CD4-positive, alpha-beta memory T cell (primary cell): Measurements from ENCODE around the gene ZBTB3. TPM values are rescaled to one million over a fixed set of nuclear protein-coding genes. Genes with fewer than 3 reads are reported as not detected.

Source experiments
- CTCF ChIA-PET: fragments of 350-600 bp; sonication (Branson Sonifier 250); formaldehyde crosslinking; loops from one replicate; lab custom pipeline; 2021; ENCODE audit warnings: inconsistent platforms; ENCODE audit not compliant: partially characterized antibody; lab: Charles Lee
- POLR2A ChIA-PET: fragments of 350-600 bp; sonication (Branson Sonifier 250); formaldehyde crosslinking; loops from one replicate; lab custom pipeline; 2021; ENCODE audit not compliant: partially characterized antibody; lab: Charles Lee
- DNase-seq, 5 donors: peaks; one replicate each; pipeline versions ENCODE4 v3.0.0 to v3.0.0-alpha.2; 2020 to 2022; ENCODE audit warnings: mixed read lengths in 1 of 5
- H3K27ac ChIP-seq: one replicate; pipeline ENCODE4 v1.7.0; 2013; ENCODE audit warnings: low read depth, low read length
- H3K27me3 ChIP-seq: 2 replicates; pipeline ENCODE4 v1.7.0; 2013; ENCODE audit warnings: mild to moderate bottlenecking, low read length, moderate library complexity; ENCODE audit not compliant: insufficient read depth
- H3K36me3 ChIP-seq: 2 replicates; pipeline ENCODE4 v1.7.0; 2013; ENCODE audit warnings: mild to moderate bottlenecking, low read length, moderate library complexity; ENCODE audit not compliant: insufficient read depth
- H3K4me1 ChIP-seq: 2 replicates; pipeline ENCODE4 v1.7.0; 2013; ENCODE audit warnings: mild to moderate bottlenecking, low read length, moderate library complexity; ENCODE audit not compliant: insufficient read depth
- H3K4me3 ChIP-seq, 2 donors: one replicate each; pipeline ENCODE4 v1.7.0; 2013; ENCODE audit warnings: low read length in 2 of 2, mild to moderate bottlenecking in 1 of 2
- H3K9me3 ChIP-seq, 2 donors: one replicate each; pipeline ENCODE4 v1.7.0; 2013; ENCODE audit warnings: low read length in 2 of 2, control low read depth in 1 of 2; ENCODE audit not compliant: control insufficient read depth in 1 of 2
- H3K27ac Mint-ChIP-seq, 7 donors: one replicate each; pipeline ENCODE4 v1.8.0; 2020 to 2021; ENCODE audit warnings: mixed read lengths in 7 of 7, mild to moderate bottlenecking in 6 of 7, inconsistent platforms in 3 of 7, moderate library complexity in 3 of 7
- H3K27me3 Mint-ChIP-seq, 2 donors: one replicate each; pipeline ENCODE4 v1.8.0; 2020 to 2021; ENCODE audit warnings: mixed read lengths in 2 of 2
- H3K36me3 Mint-ChIP-seq, 2 donors: one replicate each; pipeline ENCODE4 v1.8.0; 2020 to 2021; ENCODE audit warnings: mixed read lengths in 2 of 2, inconsistent platforms in 1 of 2, mild to moderate bottlenecking in 1 of 2
- H3K4me1 Mint-ChIP-seq, 4 donors: one replicate each; pipeline ENCODE4 v1.8.0; 2020 to 2021; ENCODE audit warnings: mixed read lengths in 4 of 4, mild to moderate bottlenecking in 1 of 4
- H3K4me3 Mint-ChIP-seq, 8 donors: one replicate each; pipeline ENCODE4 v1.8.0; 2020 to 2021; ENCODE audit warnings: mixed read lengths in 8 of 8, mild to moderate bottlenecking in 7 of 8, moderate library complexity in 6 of 8, inconsistent platforms in 3 of 8
- H3K9me3 Mint-ChIP-seq, 8 donors: one replicate each; pipeline ENCODE4 v1.8.0; 2020 to 2021; ENCODE audit warnings: mixed read lengths in 8 of 8, mild to moderate bottlenecking in 5 of 8, inconsistent platforms in 3 of 8, moderate library complexity in 1 of 8
- intact Hi-C: fragments of 100-400 bp; cut with micrococcal nuclease; formaldehyde crosslinking; loops from one replicate; pipeline ENCODE4 v1.15.1; 2023
- polyA plus RNA-seq, 2 donors: library from polyadenylated mRNA; unstranded; fragments of 300-500 nt; fragmentation: Illumina TruSeq; gene quantifications; one replicate each; pipeline ENCODE4 v1.2.3, GENCODE V29; 2021
- total RNA-seq, 2 experiments: library from RNA; stranded (reverse); gene quantifications; one replicate each; pipeline ENCODE4 v1.2.3, GENCODE V29; 2021

Gene ZBTB3
- total and polyA plus RNA-seq, 4 experiments from 2014 or later = 6.0 to 27.9 (median 17.9) TPM

DNA sequence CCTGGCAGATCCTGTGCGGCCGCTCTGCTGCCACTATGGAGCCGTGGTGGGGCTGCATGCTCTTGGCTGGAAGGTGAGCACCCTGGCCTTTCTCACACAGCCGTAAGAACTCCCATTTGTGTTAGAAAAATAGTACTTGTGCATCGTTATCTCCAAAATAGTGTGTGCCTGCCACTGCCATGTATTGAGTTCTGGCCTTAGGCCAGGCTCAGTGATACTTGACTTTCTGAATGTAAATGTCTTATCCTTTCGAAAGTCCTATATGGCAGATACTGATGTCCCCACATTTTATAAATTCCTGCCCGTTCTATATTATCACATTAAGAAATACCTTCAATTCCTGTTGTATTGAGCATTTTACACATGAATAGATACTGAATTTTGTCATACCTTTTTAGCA lies 28.8 kb upstream of the ZBTB3 start:
- Mint-ChIP-seq H3K27me3 (no peaks in the 10 kb centered on the region), H3K9me3 (peaks cover 0 to 1% (median 0%) of the 10 kb centered on the region in 8 donors), H3K36me3 (peaks cover 0 to 24% of the 10 kb centered on the region in 2 donors), H3K27ac (peak overlapping the region in 2 of 7 donors; percentile 27 to 31), H3K4me1 (peaks cover 9 to 17% (median 14%) of the 10 kb centered on the region in 4 donors), H3K4me3 (no peak overlapping the region)
- peaks cover 10% of the 10 kb centered on the region for H3K4me1 ChIP-seq
- DNase-seq = no peak
- POLR2A ChIA-PET = no interaction called here
- CTCF ChIA-PET = no interaction called here
- H3K4me3 ChIP-seq = no peak overlapping the region
- no peak overlapping the region for H3K27ac ChIP-seq
- intact Hi-C loops = no loop called here
- H3K27me3 ChIP-seq = no peaks in the 10 kb centered on the region
- H3K36me3 ChIP-seq = no peaks in the 10 kb centered on the region
- no peaks in the 10 kb centered on the region for H3K9me3 ChIP-seq

DNA sequence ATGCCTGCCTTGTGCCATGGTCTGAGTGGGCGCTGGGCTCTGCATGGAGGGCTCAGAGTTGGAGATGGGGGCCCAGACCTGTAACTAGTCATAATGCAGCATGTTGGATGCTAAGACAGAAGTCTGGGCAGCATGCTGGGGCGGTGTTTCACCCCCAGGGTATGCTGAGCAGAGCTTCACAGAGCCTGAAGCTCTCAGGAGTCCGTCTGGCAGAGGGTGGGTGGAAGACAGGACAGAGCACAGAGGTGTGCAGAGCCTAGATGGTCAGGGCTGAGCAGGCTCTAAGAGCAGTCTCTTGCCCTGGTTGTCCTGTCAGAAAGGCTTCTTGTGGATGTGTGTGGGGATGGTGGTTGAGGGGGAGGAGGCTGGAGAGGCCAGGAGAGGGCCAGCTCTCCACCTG lies 24.5 kb upstream of the ZBTB3 start:
- Histone ChIP-seq H3K36me3 (no peaks in the 10 kb centered on the region), H3K27me3 (no peaks in the 10 kb centered on the region), H3K9me3 (no peaks in the 10 kb centered on the region), H3K4me1 (no peaks in the 10 kb centered on the region), H3K4me3 (no peak overlapping the region), H3K27ac (no peak overlapping the region)
- POLR2A ChIA-PET = interaction anchor here (0.5 to 1.2 kb wide), 3 partner anchors 19 to 114 kb away, joined by 3 read pairs; partner anchors contain the start of genes C11orf98 and CSKMT
- Mint-ChIP-seq H3K27ac (peak overlapping the region in 3 of 7 donors; percentile 57 to 81 (median 76)), H3K27me3 (no peaks in the 10 kb centered on the region), H3K36me3 (peaks cover 10 to 28% of the 10 kb centered on the region in 2 donors), H3K4me3 (no peak overlapping the region), H3K9me3 (peaks cover 0 to 2% (median 0%) of the 10 kb centered on the region in 8 donors), H3K4me1 (peaks cover 5 to 10% (median 8%) of the 10 kb centered on the region in 4 donors)
- CTCF ChIA-PET = no interaction called here
- DNase-seq = no peak
- intact Hi-C loops = no loop called here

DNA sequence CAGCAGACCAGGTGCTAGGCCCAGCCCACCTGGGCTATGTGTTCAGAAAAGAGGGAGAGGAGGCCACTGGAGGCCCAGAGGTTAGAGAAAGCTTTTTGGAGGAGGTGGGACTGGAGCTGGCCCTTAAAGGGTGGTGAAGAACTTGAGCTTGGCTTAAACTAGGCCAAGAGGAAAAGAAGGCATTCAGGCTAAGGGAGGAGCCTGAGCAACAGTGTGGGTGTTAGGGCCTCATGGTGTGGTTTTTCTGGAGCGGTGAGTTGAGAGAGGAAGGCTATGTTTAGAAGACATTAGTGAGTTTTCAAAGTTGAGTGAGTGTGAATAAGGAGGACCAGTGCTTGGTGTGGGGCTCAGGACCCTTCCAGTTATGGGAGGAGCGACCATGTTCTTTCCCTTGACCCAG lies 23.4 kb upstream of the ZBTB3 start:
- intact Hi-C loops = no loop called here
- peaks cover 0 to 1% (median 0%) of the 10 kb centered on the region in 8 donors for H3K9me3 Mint-ChIP-seq
- Histone ChIP-seq H3K36me3 (no peaks in the 10 kb centered on the region), H3K27ac (peak overlapping the region; percentile 0), H3K4me1 (peaks cover 2% of the 10 kb centered on the region), H3K27me3 (no peaks in the 10 kb centered on the region), H3K9me3 (no peaks in the 10 kb centered on the region), H3K4me3 (no peak overlapping the region)
- peaks cover 5 to 10% (median 8%) of the 10 kb centered on the region in 4 donors for H3K4me1 Mint-ChIP-seq
- ChIA-PET POLR2A (interaction anchor here (1.6 to 3.3 kb wide), 2 partner anchors 9 to 112 kb away, joined by 4 to 20 read pairs; partner anchors contain the start of genes C11orf98, CSKMT and TMEM179B), CTCF (interaction anchor here (0.8 to 3.6 kb wide), 4 partner anchors 9 to 86 kb away, joined by 3 to 30 read pairs (median 3); partner anchors contain the start of gene TMEM179B)
- H3K36me3 Mint-ChIP-seq = peaks cover 10 to 23% of the 10 kb centered on the region in 2 donors
- H3K27ac Mint-ChIP-seq = peak overlapping the region in 6 of 7 donors; percentile 18 to 88 (median 78)
- no peaks in the 10 kb centered on the region for H3K27me3 Mint-ChIP-seq
- DNase-seq = no peak
- peak overlapping the region in 1 of 8 donors; percentile 15 for H3K4me3 Mint-ChIP-seq

DNA sequence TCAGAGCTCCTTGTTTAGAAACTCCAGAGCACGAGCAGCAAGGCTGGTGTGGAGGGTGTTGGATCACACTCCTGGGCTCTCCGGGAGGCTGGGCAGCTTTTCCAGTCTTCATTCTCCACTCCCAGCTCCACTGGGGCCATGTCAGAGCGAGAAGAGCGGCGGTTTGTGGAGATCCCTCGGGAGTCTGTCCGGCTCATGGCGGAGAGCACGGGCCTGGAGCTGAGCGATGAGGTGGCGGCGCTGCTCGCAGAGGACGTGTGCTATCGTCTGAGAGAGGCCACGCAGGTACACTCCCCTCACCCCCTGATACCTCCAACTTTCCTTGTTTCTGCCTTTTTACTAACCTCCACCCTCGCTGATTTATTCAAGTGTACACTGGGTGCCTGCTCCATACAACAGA lies 21.7 kb upstream of the ZBTB3 start:
- H3K4me1 ChIP-seq = peaks cover 14% of the 10 kb centered on the region
- no peaks in the 10 kb centered on the region for H3K9me3 ChIP-seq
- H3K36me3 ChIP-seq = no peaks in the 10 kb centered on the region
- no peak for DNase-seq
- H3K4me3 Mint-ChIP-seq = no peak overlapping the region
- no peaks in the 10 kb centered on the region for H3K27me3 ChIP-seq
- H3K27ac Mint-ChIP-seq = peak overlapping the region in 2 of 7 donors; percentile 59 to 60
- H3K27ac ChIP-seq = no peak overlapping the region
- peaks cover 0 to 1% (median 0%) of the 10 kb centered on the region in 8 donors for H3K9me3 Mint-ChIP-seq
- ChIA-PET CTCF (interaction anchor here (0.8 to 3.6 kb wide), 4 partner anchors 11 to 86 kb away, joined by 3 to 30 read pairs (median 4); partner anchors contain the start of genes POLR2G and TMEM179B), POLR2A (interaction anchor here (0.6 to 3.3 kb wide), 6 partner anchors 11 to 64 kb away, joined by 3 to 20 read pairs (median 4); partner anchors contain the start of genes POLR2G, TMEM179B and ZBTB3)
- peaks cover 11 to 26% (median 19%) of the 10 kb centered on the region in 4 donors for H3K4me1 Mint-ChIP-seq
- H3K27me3 Mint-ChIP-seq = no peaks in the 10 kb centered on the region
- peaks cover 10 to 30% of the 10 kb centered on the region in 2 donors for H3K36me3 Mint-ChIP-seq
- intact Hi-C loops = no loop called here
- no peak overlapping the region for H3K4me3 ChIP-seq

DNA sequence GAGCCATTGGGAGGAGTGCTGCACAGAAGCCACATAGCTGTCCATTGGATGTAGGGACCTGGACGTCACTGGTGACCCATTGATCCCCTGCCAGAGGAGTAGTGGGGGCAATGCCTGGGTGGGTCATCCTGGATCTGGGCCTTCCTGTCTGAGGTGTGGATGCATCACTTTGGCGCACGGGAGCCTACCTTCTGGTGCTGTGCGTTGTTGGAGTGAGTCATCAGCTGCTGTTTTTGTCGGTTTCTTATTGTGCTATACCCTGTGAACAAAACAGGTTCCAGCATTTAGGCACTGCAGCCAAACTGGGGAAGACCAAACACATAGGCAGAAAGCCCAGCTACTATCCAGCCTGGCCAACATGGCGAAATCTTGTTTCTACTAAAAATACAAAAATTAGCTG lies 20.4 kb upstream of the ZBTB3 start:
- H3K36me3 Mint-ChIP-seq = peaks cover 10 to 35% of the 10 kb centered on the region in 2 donors
- DNase-seq = no peak
- H3K27me3 Mint-ChIP-seq = no peaks in the 10 kb centered on the region
- H3K9me3 Mint-ChIP-seq = peaks cover 0 to 1% (median 0%) of the 10 kb centered on the region in 8 donors
- no peak overlapping the region for H3K4me3 Mint-ChIP-seq
- H3K27me3 ChIP-seq = no peaks in the 10 kb centered on the region
- no peaks in the 10 kb centered on the region for H3K9me3 ChIP-seq
- H3K4me1 Mint-ChIP-seq = peaks cover 17 to 38% (median 27%) of the 10 kb centered on the region in 4 donors
- no peak overlapping the region for H3K27ac Mint-ChIP-seq
- peaks cover 24% of the 10 kb centered on the region for H3K4me1 ChIP-seq
- ChIA-PET POLR2A (interaction anchor here (0.6 to 5.5 kb wide), 8 partner anchors 10 to 67 kb away, joined by 3 to 52 read pairs (median 4); partner anchors contain the start of genes HNRNPUL2, NXF1, TMEM179B and TTC9C), CTCF (interaction anchor here (0.7 to 3.6 kb wide), 6 partner anchors 11 to 230 kb away, joined by 3 to 30 read pairs (median 3); partner anchors contain the start of genes POLR2G and TMEM179B)
- H3K4me3 ChIP-seq = no peak overlapping the region
- intact Hi-C loops = no loop called here
- no peaks in the 10 kb centered on the region for H3K36me3 ChIP-seq
- no peak overlapping the region for H3K27ac ChIP-seq

DNA sequence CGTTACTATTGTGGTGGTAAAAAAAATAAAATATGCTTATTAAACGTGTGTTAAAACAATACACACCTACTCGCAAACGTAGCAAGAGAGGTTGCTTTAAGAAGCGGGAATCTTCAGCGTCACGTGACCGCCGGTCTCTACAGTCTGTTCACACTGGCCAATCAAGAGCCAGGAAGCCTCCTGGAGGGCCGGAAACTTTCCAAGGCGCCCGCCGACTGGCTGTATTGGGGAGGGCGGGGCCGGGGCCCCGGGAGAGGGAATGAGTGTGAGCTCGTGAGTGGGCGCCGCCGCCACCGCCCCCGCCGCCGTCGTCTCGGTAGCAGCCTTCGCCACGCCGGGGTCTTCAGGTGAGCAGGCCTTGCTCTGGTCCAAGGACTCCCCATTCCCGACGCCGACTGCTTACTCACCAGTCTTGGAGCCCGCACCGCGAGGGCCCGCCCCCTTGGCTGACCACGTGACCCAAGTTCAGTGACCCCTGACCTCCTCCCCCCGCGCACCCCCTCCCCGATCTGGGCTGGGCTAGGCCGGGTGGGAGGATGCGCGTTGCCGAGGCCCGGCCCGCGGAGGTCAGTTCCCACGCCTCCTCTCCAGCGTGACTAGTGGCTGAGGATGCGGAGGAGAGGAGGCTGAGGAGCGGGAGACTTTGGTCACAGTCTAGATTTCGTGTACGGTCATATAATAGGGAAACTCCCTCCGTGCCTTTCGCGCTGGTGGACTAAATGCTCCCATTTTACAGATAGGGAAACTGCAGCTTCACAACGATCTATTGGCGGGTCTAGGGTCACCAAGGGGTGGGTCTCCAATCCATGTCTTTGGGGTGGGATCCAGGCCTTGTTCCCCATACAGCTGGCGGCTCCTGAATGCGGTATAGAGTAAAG lies 17.4 kb upstream of the ZBTB3 start, which contains the start of gene TAF6L:
TAF6L (plus strand) TSS at position 253 of the 878 bp plus-strand sequence. CDS start 4,388 bp downstream, outside the sequence.
- Histone ChIP-seq H3K4me1 (peaks cover 24% of the 10 kb centered on the region), H3K9me3 (no peaks in the 10 kb centered on the region), H3K4me3 (peak within 1 kb of the TSS; percentile 67 to 83), H3K36me3 (peaks cover 10% of the 10 kb centered on the region), H3K27me3 (no peaks in the 10 kb centered on the region), H3K27ac (peak within 1 kb of the TSS; percentile 82)
- CTCF ChIA-PET = interaction anchor here (0.5 to 6.1 kb wide), 15 partner anchors 9 to 347 kb away, joined by 3 to 43 read pairs (median 4); partner anchors contain the start of genes POLR2G, SLC3A2, TUT1 and ZBTB3
- Mint-ChIP-seq H3K4me3 (peak within 1 kb of the TSS; percentile 87 to 97 (median 92)), H3K4me1 (peaks cover 14 to 32% (median 22%) of the 10 kb centered on the region in 4 donors), H3K27me3 (no peaks in the 10 kb centered on the region), H3K36me3 (peaks cover 11 to 30% of the 10 kb centered on the region in 2 donors), H3K27ac (peak within 1 kb of the TSS; percentile 92 to 99 (median 97)), H3K9me3 (no peaks in the 10 kb centered on the region)
- intact Hi-C loops = loop anchor here (1.0 kb wide), 4 partner anchors 10 to 43 kb away; partner anchors contain the start of genes POLR2G, TTC9C and ZBTB3
- peak; percentile 86 to 92 (median 88) for DNase-seq
- POLR2A ChIA-PET = interaction anchor here (0.6 to 5.5 kb wide), 30 partner anchors 11 to 228 kb away, joined by 3 to 74 read pairs (median 6); partner anchors contain the start of genes B3GAT3, C11orf98, CSKMT and EEF1G
